Measurements from ENCODE around the gene CRNN. TPM values are rescaled to one million over a fixed set of nuclear protein-coding genes. Genes with fewer than 3 reads are reported as not detected.

The CRNN gene
- total RNA-seq: not detected

DNA sequence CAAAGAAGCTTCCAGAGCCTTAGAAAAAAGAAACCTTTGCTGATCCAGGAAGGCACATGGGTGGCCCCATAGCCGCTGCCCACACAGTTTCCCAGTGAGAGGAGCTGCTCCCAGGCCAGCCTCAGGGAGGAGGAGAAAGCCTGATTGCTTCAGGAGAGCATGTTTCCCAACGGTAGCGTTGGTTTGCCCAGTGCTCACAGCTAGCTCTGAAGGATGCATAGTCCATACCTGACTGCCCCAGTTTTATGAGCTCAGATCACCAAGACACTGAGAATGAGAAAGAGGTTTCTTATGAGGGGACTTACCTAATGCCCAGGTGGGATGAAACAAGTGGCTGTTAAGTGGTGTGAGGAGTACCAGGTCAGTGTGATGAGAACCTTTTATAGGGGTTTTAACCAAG lies at the start of gene CRNN:
TSS of gene CRNN (minus strand) at position 355 of the 400 bp plus-strand sequence. CDS start 2,030 bp downstream, outside the sequence.
- Mint-ChIP-seq H3K27me3 (peaks cover 7% of the 10 kb centered on the region), H3K27ac (no peak within 1 kb of the TSS), H3K4me3 (no peak within 1 kb of the TSS), H3K4me1 (ENCODE audit: low read depth) (no peaks in the 10 kb centered on the region), H3K9me3 (no peaks in the 10 kb centered on the region), H3K36me3 (no peaks in the 10 kb centered on the region)
- CTCF ChIA-PET: interaction anchor here (1.0 kb wide), 1 partner anchor 28 kb away, joined by 3 read pairs; no protein-coding TSS in a partner anchor
- no peak for DNase-seq
- POLR2A ChIA-PET: no interaction called here
- intact Hi-C loops (cut with micrococcal nuclease): no loop called here

DNA sequence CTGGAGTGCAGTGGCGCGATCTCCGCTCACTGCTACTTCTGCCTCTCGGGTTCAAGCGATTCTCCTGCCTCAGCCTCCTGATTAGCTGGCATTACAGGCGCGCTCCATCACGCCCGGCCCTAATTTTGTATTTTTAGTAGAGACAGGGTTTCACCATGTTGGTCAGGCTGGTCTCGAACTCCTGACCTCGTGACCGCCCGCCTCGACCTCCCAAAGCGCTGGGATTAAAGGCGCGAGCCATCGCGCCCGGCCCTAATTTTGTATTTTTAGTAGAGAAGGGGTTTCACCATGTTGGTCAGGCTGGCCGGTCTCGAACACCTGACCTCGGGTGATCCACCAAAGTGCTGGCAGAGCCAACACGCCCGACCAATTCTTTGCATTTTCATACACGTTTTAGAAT lies 48.6 kb upstream of the CRNN start:
- peaks cover 4% of the 10 kb centered on the region for H3K9me3 Mint-ChIP-seq
- H3K36me3 Mint-ChIP-seq: peaks cover 3% of the 10 kb centered on the region
- intact Hi-C loops (cut with micrococcal nuclease): no loop called here
- no peak for DNase-seq
- H3K27ac Mint-ChIP-seq: no peak overlapping the region
- peaks cover 7% of the 10 kb centered on the region for H3K27me3 Mint-ChIP-seq
- ChIA-PET POLR2A (no interaction called here), CTCF (interaction anchor here (0.7 kb wide), 1 partner anchor 27 kb away, joined by 4 read pairs; no protein-coding TSS in a partner anchor)
- peaks cover 22% of the 10 kb centered on the region for H3K4me1 Mint-ChIP-seq (ENCODE audit: low read depth)
- H3K4me3 Mint-ChIP-seq: no peak overlapping the region

DNA sequence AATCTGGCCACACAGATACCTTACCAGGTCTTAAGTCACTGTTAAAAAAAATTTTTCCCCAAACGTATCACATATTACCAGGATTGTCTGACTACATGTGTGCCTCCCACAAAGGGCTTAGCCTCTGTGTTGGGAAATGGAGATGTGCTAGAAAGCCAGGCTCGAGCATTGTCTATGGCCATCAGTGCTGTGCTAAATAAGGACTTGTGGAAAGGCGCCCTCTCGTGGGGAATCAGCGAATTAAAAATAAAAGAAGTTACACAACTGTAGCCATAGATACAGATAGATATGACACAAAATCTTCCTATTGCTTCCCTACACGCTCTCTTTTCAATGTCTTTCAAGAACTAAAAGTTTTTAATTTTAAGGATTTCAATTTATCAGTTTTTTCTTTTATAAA lies 47.5 kb upstream of the CRNN start:
- Mint-ChIP-seq H3K27ac (no peak overlapping the region), H3K27me3 (peaks cover 2% of the 10 kb centered on the region), H3K4me3 (peak overlapping the region; percentile 6), H3K9me3 (peaks cover 4% of the 10 kb centered on the region), H3K4me1 (ENCODE audit: low read depth) (peaks cover 22% of the 10 kb centered on the region), H3K36me3 (no peaks in the 10 kb centered on the region)
- DNase-seq: peak; percentile 70
- intact Hi-C loops (cut with micrococcal nuclease): loop anchor here (2.0 kb wide), 1 partner anchor 319 kb away; no protein-coding TSS in a partner anchor
- CTCF ChIA-PET: interaction anchor here (0.7 kb wide), 3 partner anchors 71 to 421 kb away, joined by 3 to 4 read pairs (median 3); no protein-coding TSS in a partner anchor
- POLR2A ChIA-PET: no interaction called here

DNA sequence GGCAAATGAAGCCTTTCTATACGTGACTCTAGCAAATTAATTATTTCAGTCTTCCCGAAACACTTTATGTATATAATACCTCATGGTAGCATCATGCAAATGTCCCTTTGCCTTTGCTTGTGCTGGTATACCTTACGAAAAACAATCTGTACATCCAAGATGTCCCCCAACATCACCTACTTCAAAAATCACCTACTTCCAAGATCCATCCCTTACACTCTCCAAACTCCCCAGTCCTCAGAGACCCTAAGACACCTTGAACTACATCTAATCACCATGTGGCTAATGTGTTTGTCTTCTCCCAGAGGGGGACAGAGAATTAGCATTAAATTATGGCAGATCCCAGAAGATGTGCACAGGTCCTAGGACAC lies 46.5 kb upstream of the CRNN start:
- H3K4me1 Mint-ChIP-seq (ENCODE audit: low read depth): peaks cover 22% of the 10 kb centered on the region
- peak overlapping the region; percentile 31 for H3K27ac Mint-ChIP-seq
- no peaks in the 10 kb centered on the region for H3K36me3 Mint-ChIP-seq
- H3K9me3 Mint-ChIP-seq: no peaks in the 10 kb centered on the region
- no peak for DNase-seq
- H3K4me3 Mint-ChIP-seq: peak overlapping the region; percentile 22
- intact Hi-C loops (cut with micrococcal nuclease): loop anchor here (1.0 to 2.0 kb wide), 2 partner anchors 318 to 412 kb away; no protein-coding TSS in a partner anchor
- no peaks in the 10 kb centered on the region for H3K27me3 Mint-ChIP-seq
- ChIA-PET POLR2A (no interaction called here), CTCF (interaction anchor here (1.0 to 3.6 kb wide), 11 partner anchors 18 to 425 kb away, joined by 3 to 253 read pairs (median 22); partner anchors contain the start of genes S100A11 and TCHHL1)

DNA sequence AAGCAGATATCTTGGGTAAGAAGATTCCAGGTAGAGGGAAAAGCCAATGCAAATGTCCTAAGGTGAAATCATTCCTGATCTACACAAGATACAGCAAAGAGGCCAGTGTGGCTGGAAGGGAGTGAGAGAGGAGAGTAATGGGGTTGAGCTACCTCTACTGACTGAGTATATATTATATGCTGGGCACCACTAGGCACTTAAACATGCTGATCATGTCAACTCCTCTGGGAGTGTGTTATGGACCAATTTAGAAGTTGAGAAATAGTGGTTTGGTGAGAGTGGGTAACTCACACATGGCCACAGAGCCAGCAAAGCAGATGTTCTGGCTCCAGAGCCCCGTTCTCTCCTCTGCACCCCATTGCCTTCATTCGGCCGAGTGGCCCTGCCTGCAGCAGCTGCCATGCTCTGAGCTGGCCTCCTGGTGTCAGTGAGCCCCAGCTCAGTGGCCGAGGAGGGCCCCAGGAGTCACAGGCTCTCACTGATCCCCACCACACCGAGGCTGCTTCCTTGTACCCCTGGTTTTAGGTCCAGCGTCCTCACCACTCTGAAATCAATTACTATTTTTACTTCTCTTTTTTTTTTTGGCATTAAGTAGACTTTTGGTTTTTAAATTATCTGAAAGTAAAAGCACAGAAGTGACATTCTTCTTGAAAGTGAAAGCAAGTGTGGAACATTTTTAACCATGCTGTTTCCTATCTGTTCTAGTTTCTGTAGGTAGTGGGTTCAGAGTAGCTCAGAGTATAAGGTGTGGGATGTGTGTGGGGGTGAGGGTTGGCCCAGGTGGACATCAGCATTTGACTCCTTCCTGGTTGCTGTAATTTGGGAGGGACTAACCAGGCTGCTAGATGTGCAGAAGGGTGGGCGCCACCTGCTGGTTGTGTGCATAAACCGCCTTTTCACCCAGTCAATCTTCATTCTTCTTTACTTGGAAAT lies 45.8 kb upstream of the CRNN start:
- Mint-ChIP-seq H3K4me1 (ENCODE audit: low read depth) (peaks cover 22% of the 10 kb centered on the region), H3K27ac (peak overlapping the region; percentile 31), H3K9me3 (no peaks in the 10 kb centered on the region), H3K4me3 (peak overlapping the region; percentile 52), H3K36me3 (no peaks in the 10 kb centered on the region), H3K27me3 (no peaks in the 10 kb centered on the region)
- ChIA-PET POLR2A (interaction anchor here (1.2 kb wide), 1 partner anchor 271 kb away, joined by 3 read pairs; no protein-coding TSS in a partner anchor), CTCF (interaction anchor here (0.6 to 3.6 kb wide), 27 partner anchors 8 to 457 kb away, joined by 3 to 253 read pairs (median 10); partner anchors contain the start of genes S100A11 and TCHHL1)
- intact Hi-C loops (cut with micrococcal nuclease): loop anchor here (1.0 to 10.0 kb wide), 5 partner anchors 19 to 412 kb away; no protein-coding TSS in a partner anchor
- peak; percentile 83 for DNase-seq

DNA sequence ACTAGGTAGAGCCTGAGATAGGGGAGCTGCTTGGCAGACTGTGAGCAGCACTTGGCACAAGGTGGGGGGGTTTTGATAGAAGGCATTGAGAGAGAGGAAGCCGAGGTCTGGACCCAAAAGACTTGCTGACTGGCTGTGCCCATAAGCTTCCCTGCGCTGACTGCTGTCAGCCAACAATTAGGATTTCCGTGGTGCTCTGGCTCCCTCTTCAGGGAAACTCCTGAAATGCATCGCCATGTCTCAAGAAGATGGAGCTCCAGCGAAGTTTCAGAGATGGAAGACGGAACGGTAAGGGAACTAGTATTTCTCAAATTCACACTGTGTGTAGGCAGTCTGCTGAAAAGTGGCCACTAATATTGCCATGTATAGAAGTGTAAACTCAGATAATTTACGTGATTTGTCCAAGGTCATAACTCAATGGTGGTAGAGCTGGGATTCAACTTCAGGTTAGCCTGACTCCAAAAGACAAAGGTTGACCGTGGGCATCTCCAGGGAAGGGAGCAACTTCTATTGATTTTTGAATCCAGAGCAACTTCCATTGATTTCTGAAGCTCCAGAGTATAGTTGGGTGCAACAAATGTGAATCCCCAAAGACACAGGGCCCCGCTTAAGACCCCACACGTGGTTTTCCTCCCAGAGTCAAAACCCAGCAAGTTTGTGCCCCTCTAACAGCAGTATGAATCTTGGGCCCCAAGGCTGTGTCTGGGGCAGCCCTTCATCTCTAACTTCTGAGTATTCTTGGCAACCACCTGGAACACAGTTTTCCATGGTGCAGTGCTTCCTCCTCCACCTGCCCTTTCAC lies 44.5 kb upstream of the CRNN start:
- ChIA-PET POLR2A (interaction anchor here (1.4 kb wide), 1 partner anchor 270 kb away, joined by 4 read pairs; no protein-coding TSS in a partner anchor), CTCF (interaction anchor here (0.6 to 3.6 kb wide), 57 partner anchors 9 to 491 kb away, joined by 3 to 253 read pairs (median 5); partner anchors contain the start of genes FLG and S100A11)
- no peaks in the 10 kb centered on the region for H3K9me3 Mint-ChIP-seq
- no peaks in the 10 kb centered on the region for H3K27me3 Mint-ChIP-seq
- peaks cover 22% of the 10 kb centered on the region for H3K4me1 Mint-ChIP-seq (ENCODE audit: low read depth)
- no peak overlapping the region for H3K27ac Mint-ChIP-seq
- H3K4me3 Mint-ChIP-seq: no peak overlapping the region
- H3K36me3 Mint-ChIP-seq: no peaks in the 10 kb centered on the region
- peak; percentile 89 for DNase-seq
- intact Hi-C loops (cut with micrococcal nuclease): loop anchor here (1.0 to 10.0 kb wide), 5 partner anchors 18 to 268 kb away; no protein-coding TSS in a partner anchor

DNA sequence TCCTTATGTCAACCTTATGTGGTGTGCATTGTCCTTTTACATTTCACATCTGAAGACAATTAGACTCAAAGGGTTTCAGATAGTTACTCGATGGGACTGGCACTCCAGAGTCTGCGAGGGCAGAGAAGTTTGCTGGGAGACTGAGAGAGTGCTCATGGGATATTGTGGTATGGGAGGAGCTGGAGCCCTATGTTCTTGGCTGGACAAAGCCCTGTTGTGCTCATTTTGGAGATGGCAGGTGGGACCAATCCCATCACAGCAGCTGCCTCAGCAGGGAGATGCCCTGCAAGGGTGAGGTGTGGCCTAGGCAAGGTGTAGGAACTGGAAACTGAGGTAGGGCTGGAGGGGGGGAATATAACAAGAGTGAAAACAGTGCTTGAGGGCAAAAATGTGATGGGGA lies 43.5 kb upstream of the CRNN start:
- ChIA-PET POLR2A (interaction anchor here (1.4 kb wide), 1 partner anchor 269 kb away, joined by 4 read pairs; no protein-coding TSS in a partner anchor), CTCF (interaction anchor here (0.9 to 3.6 kb wide), 31 partner anchors 9 to 466 kb away, joined by 3 to 253 read pairs (median 8); partner anchors contain the start of gene FLG)
- no peak for DNase-seq
- Mint-ChIP-seq H3K4me1 (ENCODE audit: low read depth) (peaks cover 22% of the 10 kb centered on the region), H3K9me3 (no peaks in the 10 kb centered on the region), H3K27me3 (no peaks in the 10 kb centered on the region), H3K4me3 (no peak overlapping the region), H3K27ac (no peak overlapping the region), H3K36me3 (no peaks in the 10 kb centered on the region)
- intact Hi-C loops (cut with micrococcal nuclease): loop anchor here (10.0 kb wide), 2 partner anchors 63 to 77 kb away; no protein-coding TSS in a partner anchor

DNA sequence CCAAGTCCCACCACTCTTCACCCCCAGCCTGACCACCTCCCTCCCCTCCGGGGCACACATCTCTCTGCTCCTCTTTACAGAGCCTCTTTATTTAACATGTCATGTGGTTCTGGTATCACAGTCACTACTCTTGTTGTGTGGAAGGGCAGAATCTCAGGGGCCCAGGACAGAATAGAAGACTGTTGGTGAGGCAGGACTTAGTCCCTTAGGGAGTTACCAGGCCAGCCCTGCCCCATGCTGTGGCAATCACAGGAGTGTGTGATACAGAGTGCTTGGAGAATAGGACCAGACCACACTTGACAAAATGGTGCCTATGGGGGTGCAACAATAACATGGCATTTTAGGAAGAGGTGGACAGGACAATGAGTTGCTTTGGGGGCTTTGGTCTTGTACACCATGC lies 43.0 kb upstream of the CRNN start:
- no peaks in the 10 kb centered on the region for H3K36me3 Mint-ChIP-seq
- no peaks in the 10 kb centered on the region for H3K9me3 Mint-ChIP-seq
- H3K27ac Mint-ChIP-seq: no peak overlapping the region
- CTCF ChIA-PET: interaction anchor here (1.3 to 3.6 kb wide), 8 partner anchors 16 to 465 kb away, joined by 3 to 253 read pairs (median 10); no protein-coding TSS in a partner anchor
- H3K4me3 Mint-ChIP-seq: no peak overlapping the region
- intact Hi-C loops (cut with micrococcal nuclease): loop anchor here (10.0 kb wide), 2 partner anchors 62 to 78 kb away; no protein-coding TSS in a partner anchor
- no peaks in the 10 kb centered on the region for H3K27me3 Mint-ChIP-seq
- POLR2A ChIA-PET: no interaction called here
- peaks cover 22% of the 10 kb centered on the region for H3K4me1 Mint-ChIP-seq (ENCODE audit: low read depth)
- no peak for DNase-seq

DNA sequence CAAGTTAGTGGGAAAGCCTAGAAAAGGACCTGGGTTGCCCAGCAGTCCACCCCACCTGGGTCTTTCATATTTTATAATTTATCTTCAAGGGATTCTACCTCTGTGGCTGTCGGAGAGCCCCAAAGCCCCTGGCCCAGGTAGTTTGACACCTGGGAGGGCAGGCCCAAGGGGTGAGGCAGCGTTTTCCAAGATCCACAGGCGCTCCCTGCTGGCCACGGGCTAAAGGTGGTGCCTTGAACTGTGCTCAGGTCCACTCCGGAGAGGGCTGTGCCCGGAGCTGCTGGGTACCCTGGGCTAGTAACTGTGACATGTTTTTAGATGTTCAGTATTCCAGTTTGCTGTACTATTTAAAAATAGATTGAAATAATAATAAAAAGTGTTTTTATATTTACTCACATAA lies 37.2 kb upstream of the CRNN start:
- no peak overlapping the region for H3K27ac Mint-ChIP-seq
- ChIA-PET POLR2A (no interaction called here), CTCF (interaction anchor here (0.9 kb wide), 1 partner anchor 264 kb away, joined by 3 read pairs; no protein-coding TSS in a partner anchor)
- intact Hi-C loops (cut with micrococcal nuclease): loop anchor here (10.0 kb wide), 2 partner anchors 56 to 84 kb away; no protein-coding TSS in a partner anchor
- no peaks in the 10 kb centered on the region for H3K27me3 Mint-ChIP-seq
- no peak overlapping the region for H3K4me3 Mint-ChIP-seq
- DNase-seq: no peak
- H3K4me1 Mint-ChIP-seq (ENCODE audit: low read depth): no peaks in the 10 kb centered on the region
- H3K9me3 Mint-ChIP-seq: no peaks in the 10 kb centered on the region
- H3K36me3 Mint-ChIP-seq: no peaks in the 10 kb centered on the region

DNA sequence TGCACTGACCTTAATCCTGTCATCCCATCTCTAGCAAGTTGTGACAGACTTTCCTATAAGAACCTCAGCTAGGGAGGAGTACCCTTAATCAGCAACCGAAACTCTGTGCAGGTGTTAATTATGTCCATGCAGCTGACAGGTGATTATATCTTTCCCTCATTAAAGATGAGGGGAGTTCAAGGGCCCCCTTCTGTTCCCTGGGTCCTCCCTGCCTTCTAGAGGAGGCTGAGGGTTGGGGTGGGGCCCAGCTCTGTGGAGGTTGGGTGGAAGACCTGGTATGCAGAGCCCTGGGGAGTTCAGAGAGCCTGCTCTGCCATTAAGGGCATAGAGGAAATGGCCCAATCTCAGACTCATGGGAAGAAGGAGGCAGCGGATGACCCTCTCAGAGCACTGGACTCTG lies 35.6 kb upstream of the CRNN start:
- no peaks in the 10 kb centered on the region for H3K9me3 Mint-ChIP-seq
- H3K36me3 Mint-ChIP-seq: no peaks in the 10 kb centered on the region
- ChIA-PET POLR2A (no interaction called here), CTCF (interaction anchor here (1.2 to 2.9 kb wide), 3 partner anchors 9 to 397 kb away, joined by 4 to 41 read pairs (median 5); no protein-coding TSS in a partner anchor)
- no peaks in the 10 kb centered on the region for H3K4me1 Mint-ChIP-seq (ENCODE audit: low read depth)
- no peak for DNase-seq
- no peaks in the 10 kb centered on the region for H3K27me3 Mint-ChIP-seq
- H3K27ac Mint-ChIP-seq: no peak overlapping the region
- intact Hi-C loops (cut with micrococcal nuclease): loop anchor here (10.0 kb wide), 2 partner anchors 55 to 85 kb away; no protein-coding TSS in a partner anchor
- H3K4me3 Mint-ChIP-seq: no peak overlapping the region

DNA sequence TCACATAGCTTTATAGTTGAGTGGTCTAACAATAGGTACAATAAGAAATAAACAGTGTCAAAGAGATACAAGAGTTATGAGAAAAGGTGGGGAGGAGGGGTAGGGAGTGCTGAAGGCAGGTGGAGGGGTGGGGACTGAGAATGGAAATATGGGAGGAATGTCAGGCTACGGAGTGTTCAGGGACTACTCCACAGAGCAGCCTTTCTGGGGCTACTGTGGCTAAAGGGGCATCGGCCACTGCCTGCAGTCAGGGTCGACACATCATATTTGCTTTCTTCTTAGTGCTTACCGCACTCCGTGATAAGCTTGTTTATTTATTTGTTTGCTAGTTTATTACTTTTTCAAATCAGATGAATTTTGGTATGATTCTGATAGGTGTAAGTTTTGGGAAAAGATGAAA lies 34.4 kb upstream of the CRNN start:
- H3K27me3 Mint-ChIP-seq: no peaks in the 10 kb centered on the region
- no peak for DNase-seq
- H3K27ac Mint-ChIP-seq: no peak overlapping the region
- POLR2A ChIA-PET: no interaction called here
- no peaks in the 10 kb centered on the region for H3K9me3 Mint-ChIP-seq
- H3K4me3 Mint-ChIP-seq: no peak overlapping the region
- intact Hi-C loops (cut with micrococcal nuclease): no loop called here
- no peaks in the 10 kb centered on the region for H3K36me3 Mint-ChIP-seq
- CTCF ChIA-PET: interaction anchor here (1.2 to 2.9 kb wide), 3 partner anchors 10 to 396 kb away, joined by 3 to 41 read pairs (median 4); no protein-coding TSS in a partner anchor
- H3K4me1 Mint-ChIP-seq (ENCODE audit: low read depth): no peaks in the 10 kb centered on the region

Data from activated CD4-positive, alpha-beta memory T cell treated with anti-CD3 and anti-CD28 coated beads for 36 hours (primary cell).